Measurements from ENCODE around the gene FOSB.
"Not testable (repeated sequence)": the region's sequence is repeated elsewhere in the genome, so short reads cannot be mapped to it uniquely, and the experiment has no call there.

Gene FOSB

DNA sequence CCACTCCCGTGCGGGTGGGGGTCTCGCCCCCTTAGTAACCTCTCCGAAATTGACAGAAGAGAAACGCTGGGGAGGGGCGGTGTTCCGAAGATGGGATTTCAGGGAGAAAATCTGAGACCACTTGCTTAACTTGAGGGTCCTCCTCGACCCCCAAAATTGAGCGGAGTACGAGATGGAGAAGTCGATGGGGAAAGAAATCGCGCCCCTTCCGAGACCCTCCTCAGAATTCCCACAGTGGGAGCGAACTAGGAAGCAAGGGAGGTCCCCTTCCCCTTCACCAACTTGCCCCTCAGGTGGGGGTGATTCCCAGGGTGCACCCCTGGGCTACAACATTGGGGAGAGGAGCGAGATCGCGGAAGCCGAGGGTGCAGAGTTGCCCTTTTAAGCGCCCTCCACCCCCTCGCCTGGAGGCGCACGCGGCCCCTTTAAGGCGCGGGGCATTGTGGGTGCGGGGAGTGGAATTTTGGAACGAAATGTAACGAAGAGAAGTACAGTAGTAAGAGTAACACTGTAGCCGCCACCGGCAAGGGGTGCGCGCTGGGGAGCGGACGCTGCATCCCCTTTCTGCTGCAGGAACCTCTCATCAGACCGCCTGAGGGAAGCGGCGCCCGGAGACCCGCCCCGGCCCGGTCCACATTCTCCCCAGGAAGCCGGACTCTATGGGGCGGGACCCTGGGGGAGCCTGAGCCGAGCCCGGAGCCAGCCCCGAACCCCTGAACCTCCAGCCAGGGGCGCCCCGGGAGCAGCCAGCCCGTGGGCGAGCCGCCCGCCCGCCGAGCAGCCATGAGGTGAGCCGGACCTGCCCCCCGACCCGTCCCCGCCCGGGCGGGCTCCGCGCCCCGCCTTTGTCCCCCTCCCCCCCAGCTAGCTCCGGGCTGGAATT lies 39.4 kb downstream of the FOSB start, which contains the start of gene VASP:
TSS of gene VASP (plus strand) at position 491 of the 883 bp plus-strand sequence. CDS start at position 784, 293 bp downstream.
- peak; percentile 91 for DNase-seq

DNA sequence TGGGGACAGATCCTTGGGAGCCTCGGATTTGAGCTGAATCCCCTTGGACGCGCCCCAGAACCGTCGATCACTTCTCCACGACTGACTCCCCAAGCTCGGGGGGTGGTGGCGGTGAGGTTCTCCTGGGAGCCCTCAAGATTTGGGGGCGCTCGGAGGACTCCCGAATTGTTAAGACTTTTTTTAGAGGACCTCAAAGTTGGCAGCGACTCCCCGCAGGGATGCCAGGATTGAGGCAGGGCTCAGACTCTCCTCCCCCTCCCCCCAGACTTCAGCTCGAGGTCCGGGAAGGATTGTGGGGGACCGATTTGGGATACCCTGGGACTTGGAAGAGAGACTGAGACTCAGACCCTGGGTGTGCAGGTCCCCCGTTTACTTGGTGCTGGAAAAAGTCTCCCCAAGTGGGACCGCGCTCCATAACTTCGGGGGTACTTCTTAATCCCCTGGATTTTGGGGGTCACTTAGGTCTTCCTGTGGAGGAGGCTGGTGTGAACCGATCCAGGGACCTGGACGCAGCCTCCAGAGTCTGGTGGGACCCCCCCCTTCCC lies 40.1 kb downstream of the FOSB start:
- DNase-seq, result no peak

DNA sequence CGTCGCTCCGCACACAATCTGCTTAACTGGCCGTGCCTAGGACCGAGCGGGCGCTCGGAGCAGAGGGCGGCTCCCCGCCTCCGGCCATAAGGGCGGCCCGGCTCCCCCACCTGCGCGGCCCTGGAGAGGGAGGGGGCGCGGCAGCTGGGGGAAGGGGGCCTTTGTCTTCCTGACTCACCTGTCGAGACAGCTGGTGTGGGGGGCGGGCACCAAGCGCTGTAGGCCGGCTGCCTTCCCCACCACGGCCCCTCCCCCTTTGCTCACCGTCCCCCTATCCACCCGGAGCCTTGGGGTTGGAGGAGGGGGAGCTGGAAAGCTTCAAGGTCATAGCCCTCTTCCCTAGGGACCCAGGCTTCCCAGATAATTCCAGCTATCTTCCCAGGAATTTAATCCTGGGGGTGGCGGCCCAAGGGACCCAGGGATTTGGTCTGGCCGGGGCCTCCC lies 40.6 kb downstream of the FOSB start:
- peak; percentile 37 for DNase-seq

DNA sequence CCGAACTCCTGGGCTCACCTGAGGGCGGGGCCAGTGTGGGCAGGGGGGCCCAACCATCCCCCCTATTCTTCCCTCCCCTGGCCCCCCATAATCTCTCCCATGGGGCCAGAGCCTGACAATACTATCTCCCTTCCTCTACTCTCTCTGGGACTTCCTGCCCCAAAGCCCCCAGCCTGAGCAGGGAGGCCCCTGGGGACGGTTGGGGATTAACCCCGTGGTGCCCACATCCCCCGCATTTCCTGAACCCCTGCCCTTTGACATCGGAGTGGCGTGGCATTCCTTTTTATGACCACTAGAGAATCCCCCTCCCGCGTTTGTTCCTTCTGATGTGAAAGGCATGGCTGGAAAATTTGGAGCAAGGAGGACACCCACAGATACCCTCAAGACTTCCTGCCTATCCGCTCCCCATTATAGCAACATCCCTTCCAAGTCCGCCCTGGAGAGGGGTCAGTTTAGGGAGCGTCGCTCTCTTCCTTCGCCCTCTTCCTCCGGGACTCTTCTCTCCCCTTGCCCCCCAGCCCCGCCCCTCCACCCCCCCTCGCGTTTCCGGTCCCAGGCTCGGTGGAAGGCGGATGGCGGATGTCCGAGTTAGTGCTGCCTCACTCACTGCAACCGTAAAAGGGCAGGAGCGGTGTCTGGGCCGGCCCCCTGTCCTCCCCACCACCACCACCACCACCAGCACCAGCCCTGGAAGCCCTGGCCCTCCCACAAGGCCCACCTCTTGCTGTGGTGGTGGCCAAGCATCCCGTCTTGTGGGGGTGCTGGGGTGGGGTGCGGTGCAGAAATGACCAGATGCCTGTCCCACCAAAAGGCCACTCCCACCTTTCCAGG lies 41.3 kb downstream of the FOSB start:
- no peak for DNase-seq

DNA sequence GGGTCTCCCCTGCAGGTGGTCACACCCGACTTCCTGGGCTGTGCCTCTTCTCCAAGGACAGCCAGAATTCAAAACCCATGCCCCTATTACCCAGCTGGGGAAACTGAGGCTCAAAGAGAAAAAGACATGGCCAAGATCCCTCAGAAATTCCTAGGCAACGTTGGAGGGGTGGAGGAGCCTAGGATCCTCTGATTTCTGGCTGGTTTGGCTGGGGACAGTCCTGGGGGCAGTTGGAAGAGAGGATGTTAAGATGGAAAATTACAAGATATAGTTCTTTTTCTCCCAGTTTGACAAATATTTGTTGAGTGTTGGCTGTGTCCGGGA lies 41.9 kb downstream of the FOSB start:
- DNase-seq, result no peak

DNA sequence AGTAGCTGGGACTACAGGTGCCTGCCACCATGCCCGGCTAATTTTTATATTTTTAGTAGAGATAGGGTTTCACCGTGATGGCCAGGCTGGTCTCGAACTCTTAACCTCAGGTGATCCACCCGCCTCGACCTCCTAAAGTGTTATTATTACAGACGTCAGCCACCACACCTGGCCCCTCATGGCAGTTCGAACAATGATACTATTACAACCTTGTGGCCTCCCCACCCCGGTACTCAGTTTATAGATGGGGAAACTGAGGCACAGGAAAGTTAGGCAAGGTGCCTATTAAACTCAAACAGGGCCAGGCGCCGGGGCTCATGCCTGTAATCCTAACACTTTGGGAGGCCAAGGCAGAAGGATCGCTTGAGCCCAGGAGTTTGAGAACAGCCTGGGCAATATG lies 42.6 kb downstream of the FOSB start:
- not testable (repeated sequence) for DNase-seq

DNA sequence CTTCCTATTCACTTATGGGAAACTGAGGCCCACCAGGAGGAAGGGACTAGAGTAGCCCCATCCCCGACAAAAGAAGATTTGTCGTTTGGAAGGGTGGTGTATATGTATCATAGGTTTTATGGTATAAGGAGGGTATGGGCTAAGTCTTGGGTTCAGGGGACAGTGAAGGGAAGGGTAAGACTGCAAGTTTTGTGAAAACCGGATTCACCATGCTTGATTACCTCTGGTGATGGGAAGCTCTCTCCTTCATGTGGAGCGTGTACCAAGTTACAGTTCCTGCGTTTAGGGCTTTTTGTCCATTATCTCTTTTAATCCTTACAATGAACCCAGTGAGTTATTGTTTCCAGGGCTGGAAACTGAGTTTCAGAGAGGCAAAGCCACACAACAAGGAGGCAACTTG lies 43.3 kb downstream of the FOSB start:
- no peak for DNase-seq

DNA sequence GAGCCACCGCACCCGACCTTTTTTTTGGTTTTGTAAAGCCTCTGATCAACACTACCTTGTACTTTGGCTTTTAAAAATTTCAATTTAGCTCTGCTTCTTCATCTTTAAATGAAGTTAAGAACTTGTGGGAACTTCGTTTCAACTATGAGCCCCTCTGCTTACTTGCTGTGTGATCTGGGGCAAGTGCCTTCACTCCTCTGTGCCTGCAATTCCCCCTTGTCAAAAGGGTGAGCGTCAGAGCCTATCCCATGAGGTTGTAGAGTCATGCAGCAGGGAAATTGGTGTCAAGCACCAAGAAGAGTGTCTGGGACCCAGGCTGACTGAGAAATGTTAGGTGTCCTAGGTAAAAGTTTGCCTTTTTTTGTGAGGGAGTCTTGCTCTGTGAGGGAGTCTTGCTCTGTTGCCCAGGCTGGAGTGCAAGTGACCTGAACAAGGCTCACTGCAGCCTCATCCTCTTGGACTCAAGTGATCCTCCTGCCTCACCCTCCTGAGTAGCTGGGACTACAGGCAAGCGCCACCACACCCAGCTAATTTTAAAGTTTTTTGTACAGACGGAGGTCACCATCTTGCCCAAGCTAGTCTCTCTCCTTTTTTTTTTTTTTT lies 45.2 kb downstream of the FOSB start:
- DNase-seq, result no peak

DNA sequence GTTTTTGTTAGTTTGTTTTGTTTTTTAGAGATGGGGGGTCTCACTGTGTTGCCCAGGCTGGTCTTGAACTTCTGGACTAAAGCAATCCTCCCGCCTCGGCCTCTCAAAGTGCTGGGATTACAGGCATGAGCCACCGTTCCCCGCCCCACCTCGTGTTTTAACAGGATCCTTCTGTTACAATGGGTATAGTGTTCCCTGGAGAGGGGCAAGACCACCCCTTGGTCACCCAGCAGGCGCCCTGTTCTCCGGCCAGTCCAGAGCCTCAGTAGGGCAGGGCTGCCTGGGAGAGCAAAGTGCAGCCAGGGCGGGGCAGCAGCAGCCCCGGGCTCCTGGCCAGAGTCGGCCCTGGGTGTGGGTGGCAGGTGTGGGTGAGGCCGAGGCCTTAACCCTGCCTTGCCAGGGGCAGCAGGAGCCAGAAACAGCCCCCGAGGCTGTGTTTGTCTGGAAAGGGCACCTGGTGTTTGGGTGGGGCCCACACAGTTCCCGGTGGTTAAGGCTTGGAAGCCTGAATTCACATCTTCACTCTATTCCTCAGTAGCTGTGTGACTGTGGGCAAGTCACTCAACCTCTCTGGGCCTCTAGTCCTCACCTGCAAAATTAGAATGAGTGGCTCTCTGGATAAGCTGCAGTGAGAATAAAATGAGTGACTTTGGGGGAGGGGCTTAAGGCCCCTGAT lies 46.7 kb downstream of the FOSB start:
- no peak for DNase-seq

DNA sequence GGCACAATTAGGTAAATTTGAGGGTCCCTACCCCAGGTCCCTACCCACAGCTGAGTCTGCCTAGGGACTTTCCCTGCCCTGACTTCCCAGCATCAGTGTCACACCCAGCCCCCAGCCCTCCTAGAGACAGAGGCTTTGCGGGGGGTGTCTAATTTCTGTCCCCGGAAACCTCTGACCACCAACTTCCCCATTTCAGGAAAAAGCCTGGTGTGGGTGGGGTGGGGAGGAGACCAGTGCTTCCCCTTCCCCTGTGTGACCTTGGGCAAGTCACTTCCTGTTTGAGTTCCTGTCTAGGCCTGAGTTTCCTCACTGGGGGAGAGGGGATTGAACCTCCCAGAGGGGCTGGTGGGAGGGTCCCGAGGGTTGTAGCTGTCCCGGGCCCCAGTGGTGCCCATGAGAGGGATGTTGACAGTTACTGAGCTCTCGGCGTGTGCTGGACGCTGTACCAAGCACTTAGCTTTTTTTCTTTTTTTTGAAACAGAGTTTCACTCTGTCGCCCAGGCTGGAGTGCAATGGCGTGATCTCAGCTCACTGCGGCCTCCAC lies 47.4 kb downstream of the FOSB start:
- DNase-seq, result no peak

DNA sequence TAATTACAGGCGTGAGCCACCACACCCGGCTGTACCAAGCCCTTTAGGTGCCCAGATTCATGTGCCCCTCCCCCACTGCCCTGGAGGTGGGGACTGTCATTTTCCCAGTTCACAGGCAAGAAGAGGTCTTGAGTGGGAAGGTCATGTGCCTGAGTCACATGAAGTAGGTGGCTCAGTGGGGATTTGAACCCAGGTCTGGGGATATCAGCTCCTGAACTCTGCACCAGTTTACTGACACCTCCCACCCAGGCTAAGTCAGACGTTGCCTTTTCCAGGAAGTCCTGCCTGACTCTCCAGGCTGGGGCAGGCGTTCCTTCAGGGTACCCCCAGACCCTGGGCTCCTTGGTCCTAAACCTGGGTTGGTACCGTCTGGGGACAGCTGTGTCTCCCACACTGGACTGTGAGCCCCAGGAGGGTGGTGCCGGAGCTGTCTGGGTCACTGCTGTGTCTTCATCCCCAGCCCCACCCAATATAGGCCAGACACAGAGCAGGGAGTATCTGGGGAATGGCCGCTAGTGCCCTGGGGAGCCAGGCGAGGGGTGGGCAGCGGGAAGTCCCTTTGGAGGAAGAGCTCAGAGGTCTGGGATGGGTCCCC lies 48.1 kb downstream of the FOSB start:
- no peak for DNase-seq

DNA sequence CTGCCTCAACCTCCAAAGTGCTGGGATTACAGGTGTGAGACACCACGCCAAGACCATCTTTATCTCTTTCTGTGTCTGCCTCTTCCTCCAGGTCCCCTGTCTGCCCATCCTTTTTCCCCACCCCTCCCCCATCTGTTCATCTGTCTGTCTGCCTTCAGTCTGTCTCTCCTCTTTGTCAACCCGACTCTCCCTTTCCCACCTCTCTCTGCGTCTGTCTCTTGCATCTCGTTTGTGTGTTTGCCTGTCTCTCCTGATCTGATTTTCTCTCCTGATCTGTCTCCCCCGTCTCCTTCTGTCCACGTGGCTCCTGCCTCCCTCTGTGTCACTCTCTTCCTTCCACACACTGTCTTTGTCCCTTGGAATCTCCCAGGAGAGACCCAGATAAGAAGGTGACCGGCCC lies 49.4 kb downstream of the FOSB start:
- no peak for DNase-seq

DNA sequence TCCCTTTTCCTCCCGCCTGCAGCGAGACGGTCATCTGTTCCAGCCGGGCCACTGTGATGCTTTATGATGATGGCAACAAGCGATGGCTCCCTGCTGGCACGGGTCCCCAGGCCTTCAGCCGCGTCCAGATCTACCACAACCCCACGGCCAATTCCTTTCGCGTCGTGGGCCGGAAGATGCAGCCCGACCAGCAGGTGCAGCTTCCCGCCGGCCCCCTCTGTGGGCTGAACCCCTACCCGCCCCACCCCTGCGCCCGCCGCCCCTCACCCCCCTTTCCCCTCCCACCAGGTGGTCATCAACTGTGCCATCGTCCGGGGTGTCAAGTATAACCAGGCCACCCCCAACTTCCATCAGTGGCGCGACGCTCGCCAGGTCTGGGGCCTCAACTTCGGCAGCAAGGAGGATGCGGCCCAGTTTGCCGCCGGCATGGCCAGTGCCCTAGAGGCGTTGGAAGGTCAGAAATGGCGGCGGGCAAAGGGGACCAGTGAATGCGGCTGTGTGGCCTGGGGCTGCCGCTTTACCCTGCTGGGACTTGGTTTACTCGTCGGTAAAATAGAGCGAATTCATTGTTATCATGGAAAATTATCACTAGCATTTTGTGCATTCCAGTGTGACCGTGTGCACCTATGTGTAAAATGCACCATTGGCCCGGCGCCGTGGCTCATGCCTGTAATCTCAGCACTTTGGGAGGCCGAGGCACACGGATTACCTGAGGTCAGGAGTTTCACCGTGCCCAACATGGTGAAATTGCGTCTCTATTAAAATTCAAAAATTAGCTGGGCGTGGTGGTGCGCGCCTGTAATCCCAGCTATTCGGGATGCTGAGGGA lies 50.1 kb downstream of the FOSB start:
- DNase-seq, result no peak

DNA sequence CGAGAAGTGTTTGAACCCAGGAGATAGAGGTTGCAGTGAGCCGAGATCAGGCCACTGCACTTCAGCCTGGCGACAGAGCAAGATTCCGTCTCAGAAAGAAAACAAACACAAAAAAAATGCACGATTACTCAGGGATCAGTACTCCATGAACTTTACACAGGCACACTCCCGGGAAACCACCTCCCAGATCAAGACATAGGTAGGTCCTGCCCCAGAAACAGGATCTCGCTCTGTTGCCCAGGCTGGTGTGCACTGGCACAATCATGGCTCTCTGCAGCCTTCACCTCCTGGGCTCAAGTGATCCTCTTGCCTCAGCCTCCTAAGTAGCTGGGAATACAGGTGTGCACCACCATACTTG lies 50.7 kb downstream of the FOSB start:
- DNase-seq, result no peak

DNA sequence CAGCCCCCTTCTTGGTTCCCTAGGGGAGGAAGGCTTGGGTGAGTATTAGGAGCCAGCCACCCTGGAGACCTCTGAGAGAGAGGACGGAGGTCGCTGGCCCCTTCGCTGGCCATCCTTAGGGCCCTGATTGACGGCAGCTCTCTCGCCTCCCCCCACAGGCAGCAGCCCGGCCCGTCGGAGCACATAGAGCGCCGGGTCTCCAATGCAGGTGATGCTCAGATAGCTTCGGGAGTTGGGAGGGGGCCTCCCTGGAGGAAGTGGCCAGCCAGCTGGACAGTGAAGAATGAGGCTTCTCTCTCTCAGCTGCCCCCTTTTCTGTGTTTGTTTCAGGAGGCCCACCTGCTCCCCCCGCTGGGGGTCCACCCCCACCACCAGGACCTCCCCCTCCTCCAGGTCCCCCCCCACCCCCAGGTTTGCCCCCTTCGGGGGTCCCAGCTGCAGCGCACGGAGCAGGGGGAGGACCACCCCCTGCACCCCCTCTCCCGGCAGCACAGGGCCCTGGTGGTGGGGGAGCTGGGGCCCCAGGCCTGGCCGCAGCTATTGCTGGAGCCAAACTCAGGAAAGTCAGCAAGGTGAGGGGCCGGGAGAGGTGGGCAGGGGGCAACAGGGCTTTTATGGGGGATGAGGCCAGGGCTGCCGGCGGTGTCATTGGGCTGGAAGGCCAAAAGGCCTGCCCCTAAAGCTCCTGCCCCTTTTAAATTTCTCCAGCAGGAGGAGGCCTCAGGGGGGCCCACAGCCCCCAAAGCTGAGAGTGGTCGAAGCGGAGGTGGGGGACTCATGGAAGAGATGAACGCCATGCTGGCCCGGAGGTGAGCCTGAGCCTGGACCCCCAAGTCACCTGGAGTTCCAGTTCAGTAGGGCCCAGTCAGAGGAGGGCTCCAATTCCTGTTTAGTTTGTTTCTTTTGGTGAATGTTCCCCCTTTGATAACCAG lies 54.5 kb downstream of the FOSB start:
- no peak for DNase-seq

DNA sequence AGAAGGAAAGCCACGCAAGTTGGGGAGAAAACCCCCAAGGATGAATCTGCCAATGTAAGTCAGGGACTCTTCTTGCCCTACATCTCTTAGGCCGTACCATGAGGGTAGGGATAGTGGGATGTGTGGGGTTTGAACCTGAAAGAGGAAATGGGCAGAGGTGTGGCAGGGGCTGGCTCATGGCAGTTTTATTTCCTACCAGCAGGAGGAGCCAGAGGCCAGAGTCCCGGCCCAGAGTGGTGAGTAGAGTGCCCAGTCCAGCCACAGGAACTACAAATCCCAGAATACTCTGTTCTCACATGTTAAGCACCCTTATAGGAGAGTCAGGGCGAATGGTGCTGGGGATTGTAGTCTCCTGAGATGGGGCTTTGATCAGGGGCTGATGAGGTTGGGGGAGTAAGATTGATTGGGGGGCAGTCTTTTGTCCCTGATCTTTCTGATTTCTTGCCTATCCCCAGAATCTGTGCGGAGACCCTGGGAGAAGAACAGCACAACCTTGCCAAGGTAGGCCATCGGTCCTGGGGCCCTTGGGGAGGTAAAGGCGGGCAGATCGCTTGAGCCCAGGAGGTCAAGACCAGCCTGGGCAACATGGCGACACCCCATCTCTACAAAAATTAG lies 56.0 kb downstream of the FOSB start:
- peak; percentile 55 for DNase-seq

DNA sequence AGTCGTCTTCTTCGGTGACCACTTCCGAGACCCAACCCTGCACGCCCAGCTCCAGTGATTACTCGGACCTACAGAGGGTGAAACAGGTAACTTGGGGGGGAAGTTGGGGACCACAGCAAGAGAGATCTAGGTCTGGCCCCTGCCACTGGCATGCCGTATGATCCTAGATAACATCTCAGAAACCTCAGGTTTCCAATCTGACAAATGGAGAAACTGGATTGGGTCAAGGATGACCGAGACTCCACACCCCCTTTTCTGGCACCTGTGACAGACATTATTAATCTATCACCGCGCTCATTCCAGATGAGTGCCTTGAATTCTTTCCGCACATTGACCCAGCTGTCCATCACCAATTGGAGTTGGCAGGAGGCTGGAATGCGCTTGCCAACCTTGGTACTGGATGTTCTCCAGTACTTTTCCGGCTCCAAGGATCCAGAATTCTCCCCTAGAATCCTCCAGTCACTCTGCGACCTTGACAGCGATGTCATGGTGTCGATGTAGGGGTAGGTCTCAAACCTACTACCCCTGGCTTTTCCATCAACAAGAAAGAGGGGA lies 56.9 kb downstream of the FOSB start:
- DNase-seq, result no peak

Measured in T-helper 9 cell (primary cell).